ENCODE measurements around the gene SFXN4.
"Not testable (repeated sequence)": the region's sequence is repeated elsewhere in the genome, so short reads cannot be mapped to it uniquely, and the experiment has no call there.

The SFXN4 gene

DNA sequence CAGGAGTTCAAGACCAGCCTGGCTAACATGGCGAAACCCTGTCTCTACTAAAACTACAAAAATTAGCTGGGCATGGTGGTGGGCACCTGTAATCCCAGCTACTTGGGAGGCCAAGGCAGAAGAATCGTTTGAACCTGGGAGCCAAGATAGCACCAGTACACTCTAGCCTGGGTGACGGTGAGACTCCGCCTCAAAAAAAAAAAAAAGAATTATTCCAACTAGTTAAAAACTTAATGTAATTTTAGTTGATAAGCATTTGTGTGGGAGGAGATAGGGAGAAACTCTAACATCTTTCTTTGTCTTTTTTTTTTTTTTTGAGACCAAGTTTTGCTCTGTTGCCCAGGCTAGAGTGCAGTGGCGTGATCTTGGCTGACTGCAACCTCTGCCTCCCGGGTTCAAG lies 58.4 kb downstream of the SFXN4 start:
- DNase-seq = not testable (repeated sequence)

DNA sequence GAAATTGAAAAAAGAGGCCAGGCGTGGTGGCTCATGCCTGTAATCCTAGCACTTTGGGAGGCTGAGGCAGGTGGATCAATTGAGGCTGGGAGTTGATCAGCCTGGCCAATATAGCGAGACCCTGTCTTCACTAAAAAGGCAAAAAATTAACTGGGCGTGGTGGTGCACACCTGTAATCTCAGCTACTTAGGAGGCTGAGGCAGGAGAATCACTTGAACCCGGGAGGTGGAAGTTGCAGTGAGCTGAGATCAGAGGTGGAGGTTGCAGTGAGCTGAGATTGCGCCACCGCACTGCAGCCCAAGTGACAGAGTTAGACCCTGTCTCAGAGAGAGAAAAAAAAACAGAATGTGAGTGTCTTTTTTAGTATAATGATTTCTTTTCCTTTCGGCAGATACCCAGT lies 59.6 kb downstream of the SFXN4 start:
- not testable (repeated sequence) for DNase-seq

- no peak for DNase-seq
Observed at GRCh38 chr10:119105155-119105554, 60.4 kb downstream of the SFXN4 start.

- no peak for DNase-seq
Observed at GRCh38 chr10:119104654-119105015, 60.9 kb downstream of the SFXN4 start.

- DNase-seq = peak; percentile 77 to 95 (median 91)
Observed at GRCh38 chr10:119103903-119104653, 61.4 kb downstream of the SFXN4 start, which contains the start of gene DENND10. Gene DENND10, plus strand, starts transcription at chr10:119104113. Its CDS starts 30 bp downstream, at chr10:119104143.

- no peak for DNase-seq
Observed at GRCh38 chr10:119103241-119103902, 62.1 kb downstream of the SFXN4 start.

DNA sequence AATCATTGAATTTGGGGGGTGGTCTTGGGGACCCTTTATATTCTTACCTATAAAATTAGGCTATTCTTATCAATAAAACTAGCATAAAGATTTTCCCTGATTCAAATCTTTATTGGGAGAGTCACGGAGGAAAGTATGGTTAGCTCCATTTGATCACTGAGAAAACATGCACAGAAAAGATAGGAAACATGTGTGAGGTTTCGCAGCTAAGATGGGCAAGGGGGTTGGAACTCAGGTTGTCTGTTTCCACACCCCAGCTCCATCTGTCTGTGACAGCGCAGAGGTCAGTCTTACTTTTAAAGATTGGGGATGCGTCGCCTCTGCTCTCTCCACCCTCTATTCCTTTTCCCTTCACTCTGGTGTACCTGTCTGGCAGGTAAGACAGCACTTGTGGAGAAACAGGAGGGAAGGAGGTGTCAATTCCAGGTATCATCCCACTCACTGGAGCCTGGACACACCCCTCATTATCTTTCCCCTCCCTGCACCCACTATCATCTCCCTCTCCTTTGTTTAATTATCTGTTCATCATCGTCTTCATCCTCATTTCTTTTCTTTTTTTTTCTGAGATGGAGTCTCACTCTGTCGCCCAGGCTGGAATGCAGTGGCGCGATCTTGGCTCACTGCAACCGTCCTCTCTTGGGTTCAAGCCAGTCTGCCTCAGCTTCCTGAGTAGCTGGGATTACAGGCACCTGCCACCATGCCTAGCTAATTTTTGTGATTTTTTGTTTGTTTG lies 64.0 kb downstream of the SFXN4 start:
- no peak for DNase-seq

DNA sequence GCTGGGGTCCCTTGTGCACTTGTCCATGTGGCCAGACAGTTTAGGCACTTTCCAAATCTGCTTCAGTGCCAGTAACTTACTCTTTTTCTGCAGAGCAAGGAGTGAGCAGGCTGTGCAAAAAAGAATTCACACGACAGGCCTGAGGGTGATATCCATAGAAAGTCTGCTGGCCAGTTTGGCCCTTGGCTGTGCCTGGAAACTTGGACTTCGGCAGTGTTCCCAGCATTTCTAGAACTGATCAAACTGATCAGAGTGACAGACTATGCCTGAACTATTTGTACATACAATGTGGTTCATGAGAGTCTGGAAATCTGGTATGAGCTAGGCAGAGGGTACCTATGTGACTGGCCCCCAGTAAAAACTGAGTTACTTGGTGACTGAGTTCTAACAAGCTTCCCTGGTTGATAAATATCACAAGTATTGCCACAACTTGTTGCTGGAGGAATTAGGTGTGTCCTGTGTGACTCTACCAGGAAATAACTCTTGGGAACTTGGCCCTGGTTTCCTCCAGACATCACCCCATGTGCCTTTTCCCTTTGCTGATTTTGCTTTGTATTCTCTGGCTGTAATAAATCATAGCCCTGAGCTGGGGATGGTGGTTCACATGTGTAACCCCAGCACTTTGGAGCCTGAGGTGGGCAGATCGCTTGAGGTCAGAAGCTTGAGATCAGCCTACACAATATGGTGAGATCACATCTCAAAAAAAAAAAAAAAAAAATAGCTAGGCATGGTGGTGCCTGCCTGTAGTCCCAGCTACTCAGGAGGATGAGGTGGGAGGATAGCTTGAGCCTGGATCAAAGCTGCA lies 64.9 kb downstream of the SFXN4 start:
- DNase-seq = peak in 2 of 3 donors; percentile 38 to 58

DNA sequence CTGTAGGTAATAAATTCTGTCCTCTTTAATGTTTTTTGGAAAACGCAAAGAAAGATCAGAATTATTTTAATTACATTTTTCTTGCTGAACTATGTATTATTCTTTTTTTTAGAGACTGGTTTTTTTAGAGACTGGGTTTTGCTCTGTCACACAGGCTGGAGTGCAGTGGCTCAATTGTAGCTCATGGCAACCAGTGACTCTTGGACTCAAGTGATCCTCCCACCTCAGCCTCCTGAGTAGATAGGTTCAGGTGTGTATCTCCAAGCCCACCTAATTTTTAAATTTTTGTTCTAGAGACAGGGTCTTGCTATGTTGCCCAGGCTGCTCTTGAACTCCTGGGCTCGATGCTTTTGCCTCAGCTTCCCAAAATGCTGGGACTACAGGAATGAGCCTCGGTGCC lies 66.9 kb downstream of the SFXN4 start:
- DNase-seq = no peak

DNA sequence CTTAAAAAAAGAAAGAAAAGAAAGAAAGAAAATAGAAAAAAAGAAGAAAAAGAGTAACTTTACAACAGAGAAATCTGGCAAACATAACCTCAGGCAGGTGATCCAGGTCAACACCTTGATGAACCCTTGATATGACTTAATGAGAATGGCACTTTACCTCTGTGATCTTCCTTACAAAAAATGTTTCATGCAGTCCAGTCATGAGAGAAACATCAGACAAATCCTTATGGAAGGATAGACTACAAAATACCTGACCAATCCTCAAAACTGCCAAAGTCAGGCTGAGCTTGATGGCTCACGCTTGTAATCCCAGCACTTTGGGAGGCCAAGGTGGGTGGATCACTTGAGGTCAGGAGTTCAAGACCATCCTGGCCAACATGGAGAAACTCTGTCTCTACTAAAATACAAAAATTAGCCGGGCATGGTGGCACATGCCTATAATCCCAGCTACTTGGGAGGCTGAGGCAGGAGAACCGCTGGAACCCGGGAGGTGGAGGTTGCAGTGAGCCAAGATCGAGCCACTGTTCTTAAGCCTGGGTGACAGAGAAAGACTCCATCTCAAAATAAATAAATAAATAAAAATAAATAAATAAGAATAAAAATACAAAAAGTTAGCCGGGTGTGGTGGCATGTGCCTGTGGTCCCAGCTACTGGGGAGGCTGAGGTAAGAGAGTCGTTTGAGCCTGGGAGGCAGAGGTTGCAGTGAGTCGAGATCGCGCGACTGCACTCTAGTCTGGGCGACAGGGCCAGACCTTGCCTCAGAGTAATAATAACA lies 68.7 kb downstream of the SFXN4 start:
- not testable (repeated sequence) for DNase-seq

DNA sequence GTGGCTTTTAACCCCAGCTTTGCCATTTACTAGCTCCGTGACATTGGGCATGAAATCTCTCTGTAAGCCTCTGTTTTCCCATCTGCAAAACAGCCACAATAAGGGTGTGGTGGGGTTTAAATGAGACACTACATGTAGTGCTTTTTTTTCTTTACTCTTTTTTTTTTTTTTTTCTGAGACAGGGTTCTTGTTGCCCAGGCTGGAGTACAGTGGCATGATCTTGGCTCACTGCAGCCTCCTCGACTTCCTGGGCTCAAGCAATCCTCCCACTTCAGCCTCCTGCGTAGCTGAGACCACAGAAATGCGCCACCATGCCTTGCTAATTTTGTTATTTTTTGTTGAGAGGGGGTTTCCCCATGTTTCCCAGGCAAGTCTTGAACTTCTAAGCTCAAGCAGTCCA lies 69.9 kb downstream of the SFXN4 start:
- no peak for DNase-seq

GRCh38 chr10:119090968-119091367 lies 74.5 kb downstream of the SFXN4 start:
- peak; percentile 34 to 68 (median 64) for DNase-seq
